Hepatocyte (in vitro differentiated cells): ENCODE data around the gene CDKL2.

Experiments used
- EZH2phosphoT487 ChIP-seq: fragments of 200-600 bp; sonication (generic); IDR thresholded peaks from one replicate; pipeline ENCODE4 v1.6.1; 2018; ENCODE audit warnings: antibody characterized with exemption, mild to moderate bottlenecking, low read depth, moderate library complexity; ENCODE audit not compliant: unreplicated experiment, severe bottlenecking
- TF ChIP-seq, protein P1 (sequence below): fragments of 200-600 bp; sonication (generic); IDR thresholded peaks from 2 replicates; pipeline ENCODE4 v1.5.1; 2016; ENCODE audit warnings: antibody characterized with exemption, mild to moderate bottlenecking; ENCODE audit not compliant: poor library complexity

DNA sequence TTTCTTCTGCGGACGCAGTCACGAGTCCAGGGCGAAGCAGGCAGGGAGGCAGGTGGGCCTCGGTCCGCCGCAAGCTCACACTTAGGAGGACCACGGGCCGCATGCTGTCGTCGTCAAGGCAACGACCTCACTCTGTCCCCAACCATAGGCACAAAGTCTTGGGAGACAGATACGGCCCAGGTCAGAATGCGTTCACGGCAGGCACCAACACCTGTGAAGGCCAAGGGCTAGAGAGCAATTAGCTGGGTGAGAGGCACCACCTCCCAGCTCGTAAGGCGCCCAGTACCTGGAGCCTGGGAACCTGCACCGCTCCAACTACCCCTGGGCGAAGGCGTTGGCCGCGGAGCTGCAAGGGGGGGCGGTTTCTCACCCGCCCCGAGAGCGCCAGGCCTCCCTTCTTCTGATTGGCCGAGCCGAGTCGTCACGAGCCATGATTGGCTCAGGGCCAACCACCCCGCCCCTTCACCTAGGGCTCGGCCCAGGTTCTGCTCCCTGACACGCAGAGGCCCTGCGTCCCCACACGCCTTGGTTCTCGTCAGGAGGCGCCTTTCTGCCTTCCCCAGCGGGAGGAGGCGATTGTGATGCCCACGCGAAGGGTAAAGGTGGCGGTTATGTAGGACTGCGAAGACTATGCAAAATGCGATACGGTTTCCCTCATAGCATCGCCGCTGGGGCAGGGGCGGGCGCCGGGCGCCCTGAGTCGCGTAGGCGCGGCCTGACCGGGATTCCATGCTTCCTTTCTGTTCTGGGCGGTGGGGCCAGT lies at the start of gene CDKL2:
- TF ChIP-seq, protein P1, sequence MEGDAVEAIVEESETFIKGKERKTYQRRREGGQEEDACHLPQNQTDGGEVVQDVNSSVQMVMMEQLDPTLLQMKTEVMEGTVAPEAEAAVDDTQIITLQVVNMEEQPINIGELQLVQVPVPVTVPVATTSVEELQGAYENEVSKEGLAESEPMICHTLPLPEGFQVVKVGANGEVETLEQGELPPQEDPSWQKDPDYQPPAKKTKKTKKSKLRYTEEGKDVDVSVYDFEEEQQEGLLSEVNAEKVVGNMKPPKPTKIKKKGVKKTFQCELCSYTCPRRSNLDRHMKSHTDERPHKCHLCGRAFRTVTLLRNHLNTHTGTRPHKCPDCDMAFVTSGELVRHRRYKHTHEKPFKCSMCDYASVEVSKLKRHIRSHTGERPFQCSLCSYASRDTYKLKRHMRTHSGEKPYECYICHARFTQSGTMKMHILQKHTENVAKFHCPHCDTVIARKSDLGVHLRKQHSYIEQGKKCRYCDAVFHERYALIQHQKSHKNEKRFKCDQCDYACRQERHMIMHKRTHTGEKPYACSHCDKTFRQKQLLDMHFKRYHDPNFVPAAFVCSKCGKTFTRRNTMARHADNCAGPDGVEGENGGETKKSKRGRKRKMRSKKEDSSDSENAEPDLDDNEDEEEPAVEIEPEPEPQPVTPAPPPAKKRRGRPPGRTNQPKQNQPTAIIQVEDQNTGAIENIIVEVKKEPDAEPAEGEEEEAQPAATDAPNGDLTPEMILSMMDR: no peak
- no peak for TF ChIP-seq EZH2phosphoT487
